Spleen (tissue), 11 donors: ENCODE data around the gene COL6A3. TPM values are rescaled to one million over a fixed set of nuclear protein-coding genes. Genes with fewer than 3 reads are reported as not detected.

Source experiments
- DNase-seq: peaks from one replicate; pipeline ENCODE4 v3.0.0-alpha.2; 2020
- H3K27ac ChIP-seq, 8 donors: fragments of 200-600 bp; sonication (generic) in 7 of 8; 1 replicate in 4 of 8; 2 replicates in 4 of 8; pipeline versions ENCODE4 v1.5.0 to v1.8.0; 2016 to 2021; ENCODE audit warnings: inconsistent platforms in 4 of 8, mild to moderate bottlenecking in 4 of 8, moderate library complexity in 1 of 8
- H3K27me3 ChIP-seq, 7 donors: fragments of 200-600 bp; sonication (generic) in 6 of 7; replicated peaks in 1 of 7; 1 replicate in 4 of 7; 2 replicates in 3 of 7; pipeline versions ENCODE4 v1.5.0 to v1.8.0; 2016 to 2021; ENCODE audit warnings: inconsistent platforms in 3 of 7, mild to moderate bottlenecking in 1 of 7
- H3K36me3 ChIP-seq, 6 donors: fragments of 200-600 bp; sonication (generic) in 5 of 6; 1 replicate in 4 of 6; 2 replicates in 2 of 6; pipeline versions ENCODE4 v1.5.0 to v1.8.0; 2016 to 2021; ENCODE audit warnings: inconsistent platforms in 2 of 6
- H3K4me1 ChIP-seq, 6 donors: fragments of 200-600 bp; sonication (generic) in 5 of 6; 1 replicate in 3 of 6; 2 replicates in 3 of 6; pipeline versions ENCODE4 v1.5.0 to v1.8.0; 2016 to 2021; ENCODE audit warnings: inconsistent platforms in 3 of 6
- H3K4me3 ChIP-seq, 8 donors: fragments of 200-600 bp; sonication (generic) in 7 of 8; 1 replicate in 4 of 8; 2 replicates in 4 of 8; pipeline versions ENCODE4 v1.5.0 to v1.8.0; 2016 to 2021; ENCODE audit warnings: inconsistent platforms in 4 of 8, mild to moderate bottlenecking in 4 of 8, moderate library complexity in 2 of 8
- H3K9me3 ChIP-seq, 8 donors: fragments of 200-600 bp; sonication (generic) in 7 of 8; 1 replicate in 4 of 8; 2 replicates in 4 of 8; pipeline versions ENCODE4 v1.5.0 to v1.8.0; 2016 to 2021; ENCODE audit warnings: inconsistent platforms in 4 of 8
- CTCF ChIP-seq, 11 experiments: fragments of 200-600 bp in 7 of 11; fragments of 450-650 bp in 4 of 11; sonication (generic) in 4 of 11; IDR thresholded peaks in 8 of 11; conservative IDR thresholded peaks in 3 of 11; 1 replicate in 7 of 11; 2 replicates in 4 of 11; pipeline versions ENCODE4 v1.4.0 to v1.8.0; 2016 to 2021; ENCODE audit warnings: antibody characterized with exemption in 11 of 11, inconsistent platforms in 4 of 11, mild to moderate bottlenecking in 1 of 11
- POLR2A ChIP-seq, 3 donors: fragments of 450-650 bp; IDR thresholded peaks; one replicate each; pipeline ENCODE4 v1.5.1; 2017; ENCODE audit warnings: antibody characterized with exemption in 3 of 3, mild to moderate bottlenecking in 1 of 3
- POLR2AphosphoS5 ChIP-seq, 3 donors: sonication (generic); formaldehyde crosslinking; IDR thresholded peaks; one replicate each; pipeline ENCODE4 v1.5.1; 2017; ENCODE audit warnings: antibody characterized with exemption in 3 of 3
- WGBS, 5 donors: extraction: QIAGEN DNeasy Blood & Tissue Kit in 3 of 5; methylation state at CpG; one replicate each; pipeline versions ENCODE4 v1.1.5 to v1.1.7; 2013 to 2018; 5-methylcytosine and 5-hydroxymethylcytosine counted together
- intact Hi-C: fragments of 100-400 bp; cut with DNase I; formaldehyde crosslinking; loops from one replicate; pipeline ENCODE4 v1.15.0; 2023; ENCODE audit warnings: low total_unique reads
- polyA plus RNA-seq, 3 donors: library from polyadenylated mRNA; stranded (reverse); fragments of 200-250 nt; gene quantifications; one replicate each; pipeline ENCODE4 v1.2.1, GENCODE V29; 2013
- total RNA-seq, 7 donors: library from RNA; depleted of rRNA in 3 of 7; stranded (reverse); fragments of >200 nt in 3 of 7; fragmentation: NEBNext Ultra II Directional in 4 of 7; extraction: Animal tissue kit (Norgen Biotek cat#: 25700) in 4 of 7; gene quantifications; one replicate each; pipeline versions ENCODE4 v1.1.0 to v1.2.1, GENCODE V29; 2016 to 2021
- donor health status: healthy with polysubstance abuse.
- donor health status: DM: no; HTN: no; CAD: no; lungs with moderate emphysema.
- donor health status: DM: no; HTN: no; CAD: no.
- donor health status: Bipolar disorder and iron deficiency.
- donor health status: healthy.
- donor health status: DM: no; HTN: no; CAD: no.
- donor health status: DM: yes; HTN: yes; CAD: no.

The COL6A3 gene
- total and polyA plus RNA-seq, 10 donors: 8.3 to 146 (median 65.4) TPM

DNA sequence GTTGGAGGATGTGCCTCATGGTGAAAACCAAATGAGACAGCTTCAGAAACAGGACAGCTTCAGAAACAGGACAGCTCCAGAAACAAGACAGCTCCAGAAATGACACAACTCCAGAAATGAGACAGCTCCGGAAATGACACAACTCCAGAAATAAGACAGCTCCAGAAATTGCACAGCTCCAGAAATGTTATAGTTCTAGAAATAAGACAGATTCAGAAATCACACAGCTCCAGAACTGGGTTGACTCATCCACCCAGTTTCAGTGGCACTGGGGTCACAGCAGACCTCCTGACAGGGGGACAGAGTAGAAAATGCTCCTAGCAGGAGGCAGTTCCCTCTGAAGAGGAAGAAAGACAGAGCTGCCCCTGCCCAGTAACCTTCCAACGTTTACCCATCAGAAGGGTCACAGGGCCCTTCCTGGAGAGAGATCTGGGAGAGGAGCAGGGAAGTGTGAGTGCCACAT, 26.9 kb upstream of the COL6A3 start:
- H3K27me3 ChIP-seq: peaks cover 0 to 62% (median 4%) of the 10 kb centered on the region in 7 donors
- WGBS, 5 donors: 26 to 43% (median 36%) methylated on average over 2 of the region's 2 CpGs
- H3K36me3 ChIP-seq: no peaks in the 10 kb centered on the region
- H3K4me1 ChIP-seq: peaks cover 0 to 28% (median 2%) of the 10 kb centered on the region in 6 donors
- TF ChIP-seq POLR2AphosphoS5 (IDR thresholded peaks at IDR 0.05): no peak
- no peak for TF ChIP-seq CTCF (IDR thresholded peaks at IDR 0.05 in 8 of 11, conservative IDR thresholded peaks at IDR 0.05 in 3 of 11)
- no peak for TF ChIP-seq POLR2A (IDR thresholded peaks at IDR 0.05)
- peak overlapping the region in 4 of 8 donors; percentile 37 to 52 (median 42) for H3K27ac ChIP-seq
- no peak overlapping the region for H3K4me3 ChIP-seq
- H3K9me3 ChIP-seq: peaks cover 0 to 10% (median 0%) of the 10 kb centered on the region in 8 donors
- no peak for DNase-seq
- intact Hi-C loops: no loop called here

DNA sequence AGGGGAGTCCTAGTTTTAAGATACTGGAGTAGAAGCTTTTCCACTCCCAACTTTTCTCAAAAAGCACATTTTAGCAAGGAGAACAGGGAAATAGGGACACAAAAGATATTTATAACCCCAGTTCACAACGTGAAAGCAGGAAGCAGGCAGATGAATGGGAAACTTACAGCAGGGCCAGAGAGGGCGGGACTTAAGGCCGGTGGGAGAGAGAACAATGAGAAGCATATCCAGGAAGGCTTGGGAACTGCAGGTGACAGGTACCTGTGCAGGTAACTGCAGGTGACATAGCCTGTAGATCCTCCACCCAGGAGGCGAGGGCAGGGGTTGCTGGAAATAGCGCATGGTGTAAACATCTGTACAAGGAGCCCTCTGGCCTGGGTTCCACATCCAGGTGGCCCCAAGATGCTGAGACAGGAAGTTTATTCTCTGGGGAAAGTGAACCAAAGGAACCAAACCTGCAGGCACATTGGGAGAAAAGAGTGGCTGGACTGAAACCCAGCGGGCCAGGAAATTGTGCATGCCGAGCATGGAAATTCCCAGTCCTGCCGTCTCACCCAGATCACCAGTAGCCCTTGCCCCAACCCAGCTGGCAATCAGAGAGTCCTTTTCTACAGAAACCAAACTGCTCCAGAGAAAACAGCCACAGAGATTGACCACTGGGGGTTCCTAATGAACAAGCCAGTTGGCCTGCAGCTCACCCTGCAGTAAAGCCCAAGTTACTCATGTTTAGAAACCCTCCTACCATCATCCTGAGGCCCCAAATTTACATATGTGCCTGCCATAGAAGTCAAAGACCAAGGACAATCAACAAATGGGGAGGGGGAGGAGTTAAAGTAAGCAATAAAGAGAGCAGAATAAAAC, 24.3 kb upstream of the COL6A3 start:
- TF ChIP-seq POLR2AphosphoS5 (IDR thresholded peaks at IDR 0.05) (no peak), POLR2A (IDR thresholded peaks at IDR 0.05) (no peak), CTCF (IDR thresholded peaks at IDR 0.05 in 8 of 11, conservative IDR thresholded peaks at IDR 0.05 in 3 of 11) (no peak)
- Histone ChIP-seq H3K9me3 (peaks cover 0 to 10% (median 0%) of the 10 kb centered on the region in 8 donors), H3K27me3 (peaks cover 0 to 63% (median 11%) of the 10 kb centered on the region in 7 donors), H3K4me3 (no peak overlapping the region), H3K27ac (no peak overlapping the region), H3K4me1 (peaks cover 5 to 53% (median 25%) of the 10 kb centered on the region in 6 donors), H3K36me3 (no peaks in the 10 kb centered on the region)
- DNase-seq: no peak
- intact Hi-C loops: no loop called here
- WGBS, 5 donors: 51 to 63% (median 58%) methylated on average over 8 of the region's 8 CpGs

GRCh38 chr2:237437566-237437965, 23.6 kb upstream of the COL6A3 start:
- no peak for TF ChIP-seq POLR2AphosphoS5 (IDR thresholded peaks at IDR 0.05)
- no peak for TF ChIP-seq CTCF (IDR thresholded peaks at IDR 0.05 in 8 of 11, conservative IDR thresholded peaks at IDR 0.05 in 3 of 11)
- TF ChIP-seq POLR2A (IDR thresholded peaks at IDR 0.05): no peak
- DNase-seq: no peak
- peaks cover 5 to 60% (median 32%) of the 10 kb centered on the region in 6 donors for H3K4me1 ChIP-seq
- H3K27me3 ChIP-seq: peaks cover 0 to 63% (median 11%) of the 10 kb centered on the region in 7 donors
- no peak overlapping the region for H3K4me3 ChIP-seq
- no peak overlapping the region for H3K27ac ChIP-seq
- 77 to 87% (median 81%) methylated on average over 3 to 5 of the region's 5 CpGs for WGBS, 5 donors
- H3K9me3 ChIP-seq: peaks cover 0 to 10% (median 0%) of the 10 kb centered on the region in 8 donors
- no peaks in the 10 kb centered on the region for H3K36me3 ChIP-seq
- intact Hi-C loops: no loop called here
